AG20443 (cell line): Measurements from ENCODE around the gene PTPN5.
A peak's percentile ranks its signal among the peaks of the same experiment; 100 is the strongest.

Experiments
- DNase-seq: peaks from one replicate; pipeline ENCODE4 v3.0.0; 2012; ENCODE audit warnings: low spot score, mixed read lengths

The PTPN5 gene

GRCh38 chr11:18739685-18740084 is 51.9 kb downstream of the PTPN5 start:
- DNase-seq: no peak

- DNase-seq: no peak
These were observed 54.0 kb downstream of the PTPN5 start for GRCh38 chr11:18737642-18738041.

- DNase-seq: no peak
These were observed 54.9 kb downstream of the PTPN5 start for GRCh38 chr11:18736590-18737148.

- DNase-seq: no peak
These were observed 58.4 kb downstream of the PTPN5 start for GRCh38 chr11:18733202-18733601.

- peak; percentile 76 for DNase-seq
These were observed 59.4 kb downstream of the PTPN5 start for GRCh38 chr11:18731949-18732821.

- no peak for DNase-seq
These were observed 60.2 kb downstream of the PTPN5 start for GRCh38 chr11:18731441-18731840.

- DNase-seq: no peak
These were observed 61.6 kb downstream of the PTPN5 start for GRCh38 chr11:18730020-18730419.

- no peak for DNase-seq
These were observed 62.2 kb downstream of the PTPN5 start for GRCh38 chr11:18729426-18729825.

- DNase-seq: no peak
These were observed 62.9 kb downstream of the PTPN5 start for GRCh38 chr11:18728658-18729057.

GRCh38 chr11:18727479-18728236 is 63.9 kb downstream of the PTPN5 start:
- peak; percentile 74 for DNase-seq

- no peak for DNase-seq
These were observed 65.6 kb downstream of the PTPN5 start, which contains the start of gene IGSF22 for GRCh38 chr11:18726040-18726439. IGSF22 (minus strand) TSS chr11:18726188; CDS start chr11:18724236, 1,952 bp downstream.

- DNase-seq: no peak
These were observed 67.6 kb downstream of the PTPN5 start for GRCh38 chr11:18723991-18724390.

- no peak for DNase-seq
These were observed 69.3 kb downstream of the PTPN5 start for GRCh38 chr11:18722293-18722637.

- peak; percentile 66 for DNase-seq
These were observed 69.9 kb downstream of the PTPN5 start for GRCh38 chr11:18721561-18722292.

- peak; percentile 85 for DNase-seq
These were observed 70.6 kb downstream of the PTPN5 start for GRCh38 chr11:18720808-18721560.

GRCh38 chr11:18720091-18720807 is 71.3 kb downstream of the PTPN5 start:
- DNase-seq: no peak

- DNase-seq: no peak
These were observed 76.1 kb downstream of the PTPN5 start for GRCh38 chr11:18715476-18715875.

- DNase-seq: no peak
These were observed 77.2 kb downstream of the PTPN5 start for GRCh38 chr11:18714443-18714780.

- DNase-seq: no peak
These were observed 77.8 kb downstream of the PTPN5 start for GRCh38 chr11:18713646-18714442.

GRCh38 chr11:18710545-18710944 is 81.1 kb downstream of the PTPN5 start:
- DNase-seq: no peak
